GM19395 (cell line): Measurements from ENCODE around the gene EPHB3.

Experiments used
- ATAC-seq: cut with Tn5 transposase; IDR thresholded peaks from one replicate; pipeline ENCODE4 v1.9.1; 2021; ENCODE audit warnings: mild to moderate bottlenecking, moderate library complexity; ENCODE audit not compliant: unreplicated experiment

EPHB3 gene

GRCh38 chr3:184563941-184564684 is 2.5 kb downstream of the EPHB3 start:
- no peak for ATAC-seq

GRCh38 chr3:184564685-184565385 is 3.2 kb downstream of the EPHB3 start:
- no peak for ATAC-seq

- ATAC-seq: no peak
Observed at GRCh38 chr3:184565421-184566211, 4.0 kb downstream of the EPHB3 start.

GRCh38 chr3:184566441-184567414 is 5.1 kb downstream of the EPHB3 start:
- ATAC-seq: no peak

GRCh38 chr3:184567946-184568559 is 6.5 kb downstream of the EPHB3 start:
- ATAC-seq: no peak

GRCh38 chr3:184568560-184568923 is 7.0 kb downstream of the EPHB3 start:
- no peak for ATAC-seq

- no peak for ATAC-seq
Observed at GRCh38 chr3:184568924-184569829, 7.6 kb downstream of the EPHB3 start.

GRCh38 chr3:184570035-184570434 is 8.4 kb downstream of the EPHB3 start:
- no peak for ATAC-seq

- no peak for ATAC-seq
Observed at GRCh38 chr3:184570489-184570888, 8.9 kb downstream of the EPHB3 start.

GRCh38 chr3:184571750-184572377 is 10.3 kb downstream of the EPHB3 start:
- ATAC-seq: no peak

- ATAC-seq: no peak
Observed at GRCh38 chr3:184572633-184573270, 11.2 kb downstream of the EPHB3 start.

GRCh38 chr3:184574515-184575417 is 13.2 kb downstream of the EPHB3 start:
- no peak for ATAC-seq

GRCh38 chr3:184575701-184576100 is 14.1 kb downstream of the EPHB3 start:
- ATAC-seq: no peak

- no peak for ATAC-seq
Observed at GRCh38 chr3:184576457-184577240, 15.1 kb downstream of the EPHB3 start.

GRCh38 chr3:184577546-184577945 is 16.0 kb downstream of the EPHB3 start:
- ATAC-seq: no peak

- no peak for ATAC-seq
Observed at GRCh38 chr3:184578218-184578617, 16.6 kb downstream of the EPHB3 start.
